Measurements from ENCODE around the gene DNAH10.
"Not testable (repeated sequence)": the region's sequence is repeated elsewhere in the genome, so short reads cannot be mapped to it uniquely, and the experiment has no call there.

The DNAH10 gene

DNA sequence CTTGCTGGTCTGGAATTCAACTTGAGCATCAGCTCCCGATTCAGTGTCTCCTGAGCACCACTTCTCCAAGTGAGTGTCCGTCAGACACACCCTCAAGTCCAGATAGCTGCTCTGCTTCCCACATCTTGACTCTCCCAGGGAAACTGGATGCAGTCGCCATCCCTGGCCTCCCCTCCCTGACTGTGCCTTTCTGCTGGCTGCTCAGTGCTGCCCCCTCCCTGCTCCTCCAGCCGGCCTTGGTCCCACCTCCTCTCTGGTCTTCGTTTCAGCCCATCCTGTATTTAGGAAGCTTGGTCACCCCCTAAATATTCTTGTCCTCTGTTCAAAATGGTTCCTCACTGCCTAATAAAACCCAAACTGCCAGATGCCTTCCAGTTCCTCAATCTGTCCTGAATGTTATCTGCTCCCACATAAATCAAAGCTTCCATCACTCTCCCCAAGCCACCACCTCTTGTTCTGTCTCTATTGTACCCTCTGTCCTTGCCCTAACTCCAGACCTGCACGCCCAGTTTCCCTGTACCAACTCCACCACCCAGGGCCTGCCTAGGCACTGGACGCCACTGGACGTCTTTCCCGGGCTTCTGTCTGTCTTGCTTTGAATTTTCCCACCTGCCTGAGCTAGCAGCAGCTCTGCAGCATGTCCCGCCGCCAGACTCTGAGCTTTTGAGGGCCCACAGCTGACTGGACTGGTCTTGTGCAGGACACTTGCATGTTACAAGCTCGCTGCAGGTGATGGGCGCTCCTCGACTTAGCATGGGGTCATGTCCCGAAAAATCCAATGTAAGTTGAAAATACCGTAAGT is 176.8 kb downstream of the DNAH10 start:
- no peak for DNase-seq

DNA sequence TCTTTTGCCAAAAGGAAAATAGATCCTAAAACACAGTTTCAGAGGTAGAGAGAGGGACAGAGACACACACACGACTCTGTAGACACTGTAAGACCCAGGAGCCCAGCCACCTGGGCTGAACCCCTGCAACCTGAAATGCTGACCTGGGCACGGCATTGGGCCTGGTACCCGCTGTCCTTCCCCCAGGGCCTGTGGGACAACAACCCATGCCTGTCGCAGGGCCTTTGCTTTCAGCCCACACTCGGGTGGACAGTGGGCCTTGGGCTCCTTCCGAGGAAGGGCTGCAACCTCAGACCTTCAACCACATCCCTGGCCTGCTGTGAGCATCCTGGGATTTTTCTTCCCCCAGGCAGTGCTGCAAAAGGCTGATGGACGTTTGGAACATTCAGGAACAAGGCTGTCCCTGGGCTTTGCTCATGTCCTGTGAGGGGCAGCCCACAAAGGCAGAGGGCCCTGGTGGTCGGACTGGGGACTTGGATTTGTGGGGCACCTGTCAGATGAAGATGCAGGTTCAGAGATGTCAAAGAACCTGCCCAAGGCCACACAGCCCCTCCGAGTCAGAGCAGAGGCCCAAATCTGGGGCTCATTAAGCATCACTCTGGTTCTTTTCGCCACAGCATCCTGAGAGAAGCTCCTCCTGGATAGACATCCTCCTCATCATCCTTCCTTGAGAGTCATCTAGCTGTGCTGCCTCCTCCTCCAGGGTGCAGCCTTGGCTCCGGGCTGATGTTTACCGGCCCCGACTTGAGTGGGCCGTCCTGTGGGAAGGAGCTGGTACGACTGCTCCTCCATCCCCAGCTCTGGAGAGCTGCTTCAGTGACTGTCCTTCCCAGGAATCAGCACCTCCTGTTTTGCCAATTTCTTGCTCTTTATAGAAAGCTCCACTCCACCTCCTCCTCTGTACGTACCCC is 177.9 kb downstream of the DNAH10 start:
- no peak for DNase-seq

DNA sequence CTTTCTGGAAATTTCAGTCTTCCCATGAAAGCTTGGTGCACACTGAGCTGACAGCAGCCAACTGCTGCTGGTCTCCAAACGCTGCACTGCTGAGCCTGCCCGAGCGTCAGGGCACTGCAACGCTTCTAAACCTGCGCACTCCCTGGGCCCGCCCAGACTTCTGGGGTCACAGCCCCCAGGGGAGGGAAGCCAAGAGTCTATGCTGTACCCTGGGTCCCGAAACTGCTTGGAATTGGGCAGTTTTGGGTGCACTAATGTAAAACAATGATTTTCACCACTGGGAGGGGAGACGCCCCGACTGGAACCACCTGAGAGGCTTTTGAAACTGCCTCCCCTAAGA is 178.5 kb downstream of the DNAH10 start:
- DNase-seq = no peak

DNA sequence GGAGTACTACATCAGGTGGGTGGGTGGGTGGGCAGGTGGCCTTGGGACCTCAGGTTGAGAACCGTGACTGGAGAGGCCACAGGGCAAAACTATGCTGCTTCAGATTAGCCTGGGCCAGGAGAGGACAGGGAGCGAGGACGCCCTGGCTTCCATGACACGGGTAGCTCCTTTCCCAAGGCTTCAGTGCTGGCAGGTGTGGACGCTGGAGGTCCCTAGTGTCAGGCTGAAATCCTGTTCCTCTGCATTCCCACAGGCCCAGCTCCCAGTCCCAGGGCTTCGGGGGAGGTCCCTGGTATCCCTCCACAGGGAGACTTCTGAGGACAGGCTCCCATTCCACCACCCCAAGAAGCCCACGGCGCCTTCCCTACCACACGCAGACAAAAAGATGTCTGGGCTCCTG is 178.9 kb downstream of the DNAH10 start:
- no peak for DNase-seq

DNA sequence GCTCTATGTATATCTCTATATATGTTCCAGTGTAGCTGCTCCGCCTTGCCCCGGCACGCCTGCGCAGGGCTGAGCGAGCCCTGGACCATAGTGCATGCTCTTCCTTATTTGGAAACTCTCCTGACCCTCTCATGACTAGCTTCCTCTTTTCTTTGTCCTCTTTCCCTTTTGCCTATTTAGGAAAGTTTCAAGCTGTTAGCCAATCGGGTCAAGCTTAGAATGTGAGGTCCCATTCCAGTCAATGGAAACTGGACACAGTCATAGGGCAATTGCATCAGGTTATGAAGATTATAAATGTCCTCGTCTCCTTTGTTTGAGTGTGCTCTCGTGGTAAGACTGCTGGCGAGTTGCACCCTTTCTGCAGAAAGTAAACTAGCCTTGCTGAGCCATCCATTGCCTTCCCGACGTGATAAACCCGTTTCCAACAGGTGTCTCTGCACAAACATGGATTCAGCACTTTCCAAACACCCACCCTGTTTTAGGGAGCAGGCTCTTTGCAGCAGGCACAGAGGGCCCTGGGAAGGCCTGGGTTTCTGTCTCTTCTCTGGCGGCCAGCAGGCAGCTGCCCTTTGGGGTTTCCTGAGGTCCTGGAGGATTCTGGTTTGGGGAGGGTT is 179.6 kb downstream of the DNAH10 start:
- DNase-seq = no peak

DNA sequence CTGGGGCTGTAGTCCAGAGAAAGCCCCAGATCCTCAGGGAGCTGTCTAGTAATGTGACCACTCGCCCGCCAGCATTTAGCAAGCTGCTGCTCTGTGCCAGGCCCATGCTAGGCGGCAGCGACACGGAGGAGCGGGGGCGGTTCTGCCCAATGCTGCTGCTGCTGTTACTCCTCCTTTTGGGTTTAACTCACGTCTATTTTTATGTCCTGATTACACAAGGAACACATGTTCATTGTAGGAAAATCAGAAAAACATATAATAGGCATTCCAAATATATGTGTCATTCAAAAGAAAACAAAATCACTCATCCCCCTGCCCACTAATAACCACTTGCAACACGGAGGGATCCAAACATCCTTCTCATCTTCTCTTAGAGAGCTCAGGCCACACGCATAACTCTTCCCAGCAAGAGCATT is 180.1 kb downstream of the DNAH10 start:
- no peak for DNase-seq

DNA sequence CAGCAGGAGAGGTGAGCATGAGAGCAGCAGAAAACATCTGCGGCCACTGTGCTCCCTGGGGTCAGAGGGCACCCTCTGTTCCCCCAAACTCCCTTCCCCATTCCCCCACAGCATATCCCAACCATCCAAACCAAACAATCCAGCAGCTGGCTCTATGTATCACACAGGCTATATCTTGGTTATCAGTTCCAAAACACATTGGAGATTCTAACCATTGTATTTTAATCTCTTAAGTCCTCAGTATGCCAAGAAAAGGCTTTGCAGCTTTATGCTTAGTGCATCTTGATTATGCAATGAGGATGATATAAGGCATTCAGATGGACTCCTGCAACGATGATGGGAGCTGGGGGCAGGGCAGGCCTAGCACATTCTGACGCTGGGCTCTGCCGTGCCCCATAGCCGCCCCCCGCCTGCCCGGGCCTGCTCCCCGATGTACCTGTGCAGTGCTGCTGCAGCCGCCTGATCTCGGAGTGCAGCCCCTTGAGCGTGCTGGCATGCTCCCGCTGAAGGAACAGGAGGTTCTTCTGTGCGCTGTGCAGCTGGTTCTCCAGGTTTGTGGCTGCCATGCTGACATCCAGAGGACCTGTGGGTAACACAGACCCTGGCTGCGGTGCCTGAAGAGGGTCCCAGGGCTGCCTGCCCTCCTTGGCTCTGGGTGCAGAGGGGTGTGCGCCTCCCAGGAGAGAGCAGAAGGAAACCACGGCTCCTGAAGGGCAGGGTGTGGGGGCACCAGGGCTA is 181.0 kb downstream of the DNAH10 start:
- DNase-seq = no peak

DNA sequence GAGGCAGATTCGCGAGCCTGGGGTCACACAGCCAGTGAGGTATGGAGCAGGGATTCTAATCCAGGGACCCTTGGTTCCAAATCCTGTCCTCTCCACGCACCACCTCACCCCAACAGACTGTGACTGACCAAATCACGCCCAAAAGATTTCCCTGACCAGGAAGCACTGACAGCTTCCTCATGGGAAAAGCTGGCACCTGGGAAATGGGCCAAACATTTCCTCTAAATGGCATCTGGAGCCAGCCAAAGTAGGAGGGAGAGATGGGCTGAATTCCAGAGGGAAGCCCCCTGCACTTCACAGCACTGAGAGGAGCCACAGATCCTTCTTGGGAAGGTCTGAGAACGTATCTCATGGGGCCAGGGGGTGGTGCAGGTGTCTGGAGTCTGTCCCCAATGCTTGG is 181.7 kb downstream of the DNAH10 start:
- no peak for DNase-seq

DNA sequence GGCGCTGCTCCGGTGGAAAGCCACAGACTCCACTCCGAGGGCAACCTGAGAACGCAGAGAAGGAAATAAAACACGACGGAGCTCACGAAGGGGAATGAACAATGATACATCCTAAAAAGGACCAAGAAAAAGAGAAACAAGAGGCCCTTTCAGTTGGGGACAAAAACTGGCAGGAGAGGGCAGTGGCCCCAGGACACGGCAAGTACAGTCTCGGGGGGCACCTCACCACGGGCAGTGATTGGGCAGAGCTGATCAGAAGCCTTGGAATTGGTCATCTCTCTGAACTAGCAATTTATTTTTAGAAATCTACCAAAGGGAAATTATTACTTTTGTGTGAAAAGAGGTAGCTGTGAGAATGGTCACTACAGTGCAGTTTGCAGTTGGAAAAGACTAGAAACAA is 182.6 kb downstream of the DNAH10 start:
- no peak for DNase-seq

DNA sequence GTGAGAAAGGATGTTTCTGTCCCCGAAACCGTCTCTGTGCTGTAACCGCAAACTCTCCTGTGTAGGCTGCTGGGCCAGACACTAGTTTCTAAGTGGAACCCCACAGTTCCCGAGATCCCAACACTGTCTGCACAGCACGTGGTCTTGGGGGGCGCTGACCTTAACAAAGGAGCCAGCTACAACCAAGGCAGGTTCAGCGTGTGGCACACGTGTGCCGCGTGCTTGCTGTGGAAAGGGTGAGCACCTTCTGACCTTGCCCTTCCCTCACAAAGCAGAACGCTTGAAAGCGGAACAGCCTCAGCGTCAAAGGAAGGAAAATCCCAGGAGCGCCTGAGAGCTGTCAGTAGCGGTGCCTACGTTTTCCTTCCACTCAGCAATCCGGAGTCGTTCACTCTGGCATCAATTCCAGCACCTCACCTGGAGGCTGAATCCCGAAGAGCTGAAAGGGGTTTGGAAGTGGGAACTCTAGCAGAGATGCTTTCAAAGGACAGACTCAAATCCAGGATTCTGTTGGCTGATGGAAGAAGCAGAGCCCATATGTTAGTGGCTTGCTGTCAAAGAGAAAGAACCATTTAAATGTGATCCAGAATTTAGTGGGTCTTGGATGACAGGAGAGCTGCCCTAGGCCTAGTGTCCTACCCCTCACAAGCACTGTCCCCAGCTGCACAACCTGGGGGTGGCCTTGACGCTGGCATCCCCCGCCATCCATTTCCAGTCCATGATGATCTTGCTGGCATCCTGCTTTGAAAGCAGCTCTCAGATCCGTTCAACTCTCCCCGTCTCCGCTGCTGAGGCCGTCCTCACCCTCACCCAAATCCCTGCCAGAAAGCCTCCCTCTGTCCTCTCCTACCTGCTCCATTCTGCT is 183.4 kb downstream of the DNAH10 start:
- DNase-seq = no peak

DNA sequence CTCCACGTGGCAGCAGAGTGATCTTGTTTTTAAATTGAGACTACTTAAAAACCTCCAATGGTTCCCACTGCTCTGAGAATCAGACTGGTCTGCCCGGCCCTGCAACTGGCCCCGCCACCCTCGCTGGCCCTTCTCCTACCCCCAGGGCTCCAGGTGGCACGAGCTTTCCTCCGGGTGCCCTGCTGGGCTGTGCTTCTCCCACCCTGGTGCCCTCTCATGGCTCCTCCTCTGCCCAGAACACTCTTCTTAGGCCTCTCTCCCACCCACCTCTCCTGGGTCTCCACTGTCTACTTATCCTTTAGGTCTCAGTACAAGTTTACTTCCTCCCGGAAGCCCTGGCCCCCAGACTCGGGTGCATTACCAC is 184.0 kb downstream of the DNAH10 start:
- DNase-seq = no peak

DNA sequence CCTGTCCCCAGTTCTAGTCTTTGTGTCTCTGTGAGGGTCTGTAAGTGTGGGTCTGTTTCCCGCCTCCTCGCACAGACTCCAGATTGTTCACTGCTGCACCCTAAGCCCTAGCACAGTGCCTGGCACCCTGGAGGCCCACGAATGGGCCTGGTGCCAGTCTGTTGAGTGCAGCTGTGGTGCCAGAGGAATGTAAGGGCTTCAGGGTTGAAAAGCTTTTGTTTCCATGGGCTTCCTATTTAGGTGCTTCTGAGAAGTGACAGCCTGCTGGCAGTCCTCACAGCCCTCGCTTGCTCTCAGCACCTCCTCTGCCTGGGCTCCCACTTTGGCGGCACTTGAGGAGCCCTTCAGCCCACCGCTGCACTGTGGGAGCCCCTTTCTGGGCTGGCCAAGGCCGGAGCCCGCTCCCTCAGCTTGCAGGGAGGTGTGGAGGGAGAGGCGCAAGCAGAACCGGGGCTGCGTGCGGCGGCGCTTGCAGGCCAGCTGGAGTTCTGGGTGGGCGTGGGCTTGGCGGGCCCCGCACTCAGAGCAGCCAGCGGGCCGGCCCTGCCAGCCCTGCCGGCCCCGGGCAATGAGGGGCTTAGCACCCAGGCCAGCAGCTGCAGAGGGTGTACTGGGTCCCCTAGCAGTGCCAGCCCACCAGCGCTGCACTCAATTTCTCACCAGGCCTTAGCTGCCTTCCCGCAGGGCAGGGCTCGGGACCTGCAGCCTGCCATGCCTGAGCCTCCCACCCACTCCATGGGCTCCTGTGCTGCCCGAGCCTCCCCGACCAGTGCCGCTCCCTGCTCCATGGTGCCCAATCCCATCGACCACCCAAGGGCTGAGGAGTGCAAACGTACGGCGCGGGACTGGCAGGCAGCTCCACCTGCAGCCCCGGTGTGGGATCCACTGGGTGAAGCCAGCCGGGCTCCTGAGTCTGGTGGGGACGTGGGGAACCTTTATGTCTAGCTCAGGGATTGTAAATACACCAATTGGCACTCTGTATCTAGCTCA is 184.7 kb downstream of the DNAH10 start:
- not testable (repeated sequence) for DNase-seq

DNA sequence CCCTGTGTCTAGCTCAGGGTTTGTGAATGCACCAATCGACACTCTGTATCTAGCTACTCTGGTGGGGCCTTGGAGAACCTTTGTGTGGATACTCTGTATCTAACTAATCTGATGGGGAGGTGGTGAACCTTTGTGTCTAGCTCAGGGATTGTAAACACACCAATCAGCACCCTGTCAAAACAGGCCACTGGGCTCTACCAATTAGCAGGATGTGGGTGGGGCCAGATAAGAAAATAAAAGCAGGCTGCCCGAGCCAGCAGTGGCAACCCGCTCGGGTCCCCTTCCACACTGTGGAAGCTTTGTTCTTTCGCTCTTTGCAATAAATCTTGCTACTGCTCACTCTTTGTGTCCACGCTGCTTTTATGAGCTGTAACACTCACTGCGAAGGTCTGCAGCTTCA is 185.4 kb downstream of the DNAH10 start:
- not testable (repeated sequence) for DNase-seq

DNA sequence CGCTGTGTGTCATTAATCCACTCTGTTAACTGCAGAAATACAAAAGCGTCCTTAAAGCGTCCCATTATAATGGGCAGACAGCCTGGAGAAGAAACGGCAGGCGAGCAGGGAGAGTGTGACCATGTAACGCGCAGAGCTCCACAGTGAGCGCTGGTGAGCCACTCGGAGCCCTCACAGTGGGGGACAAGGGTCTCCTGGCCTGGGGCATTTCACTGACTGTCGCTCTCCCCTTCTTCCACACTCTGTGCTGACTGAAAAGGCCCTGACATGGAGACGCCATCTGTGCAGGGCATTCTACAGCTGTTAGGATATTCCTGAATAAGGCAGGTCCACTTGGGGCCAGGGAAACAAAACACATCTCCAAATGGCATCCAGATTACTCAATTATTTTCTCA is 186.3 kb downstream of the DNAH10 start:
- no peak for DNase-seq

DNA sequence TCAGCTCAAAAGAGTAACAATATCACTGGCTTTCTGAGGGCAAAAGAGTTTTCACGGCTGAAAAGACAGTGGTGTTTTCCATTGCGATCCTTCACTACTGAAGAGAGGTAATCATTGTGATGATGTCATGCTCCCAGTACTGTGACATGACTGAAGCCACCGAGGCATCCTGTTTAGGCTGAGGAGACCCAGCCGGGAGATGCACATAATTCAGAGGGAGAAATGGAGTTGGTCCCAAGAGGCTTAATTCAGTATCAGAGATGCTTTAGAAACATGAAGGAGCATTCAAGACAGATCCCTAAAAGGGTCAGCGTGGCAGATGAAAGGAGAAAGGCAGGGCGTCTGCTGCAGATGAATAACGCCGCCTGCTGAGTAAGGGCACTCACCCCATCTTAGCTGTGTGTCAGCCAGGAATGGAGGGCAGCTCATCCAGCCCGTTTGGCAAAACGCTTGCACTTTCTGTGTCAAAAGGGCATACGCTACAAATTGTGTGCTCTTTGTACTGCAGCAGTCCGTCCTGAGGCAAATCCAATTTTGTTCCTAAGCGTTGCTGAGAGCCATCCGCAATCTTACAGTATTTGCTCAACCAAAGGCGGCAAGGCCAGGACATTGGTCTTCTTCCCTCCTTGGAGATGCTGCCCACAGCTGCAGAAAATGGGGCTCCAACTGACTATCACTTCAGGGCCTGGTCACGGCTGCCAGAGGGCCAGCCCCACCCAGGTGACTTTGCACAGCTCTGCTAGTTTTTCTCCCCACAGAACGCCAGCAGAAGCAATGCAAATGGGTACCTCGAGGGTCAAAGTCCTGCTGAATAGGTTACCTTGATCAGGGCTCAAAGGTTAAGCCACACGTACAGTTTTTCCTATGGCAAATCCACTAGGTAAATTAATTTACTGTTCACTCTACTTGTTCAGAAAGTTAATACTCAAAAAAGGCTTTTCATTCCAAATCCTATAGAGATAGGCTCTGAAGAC is 187.0 kb downstream of the DNAH10 start:
- no peak for DNase-seq

DNA sequence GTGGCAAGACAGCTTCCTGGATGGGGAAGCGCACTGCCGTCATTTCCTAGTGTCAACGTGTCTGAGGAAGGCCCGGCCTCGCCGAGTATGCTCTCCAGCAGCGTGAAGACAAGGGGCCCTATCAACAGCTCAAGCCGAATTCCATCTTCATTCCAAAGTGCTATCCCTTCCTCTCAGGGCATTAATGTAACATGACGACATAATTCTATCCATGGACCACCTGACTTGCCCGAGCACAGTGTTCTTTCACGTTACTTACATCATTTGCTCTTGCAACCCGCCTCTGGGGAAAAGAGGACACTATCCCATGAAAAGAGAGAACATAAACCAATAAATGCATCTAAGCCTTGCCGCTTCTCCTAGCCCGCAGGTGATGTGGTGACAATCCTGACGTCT is 187.7 kb downstream of the DNAH10 start:
- DNase-seq = no peak

DNA sequence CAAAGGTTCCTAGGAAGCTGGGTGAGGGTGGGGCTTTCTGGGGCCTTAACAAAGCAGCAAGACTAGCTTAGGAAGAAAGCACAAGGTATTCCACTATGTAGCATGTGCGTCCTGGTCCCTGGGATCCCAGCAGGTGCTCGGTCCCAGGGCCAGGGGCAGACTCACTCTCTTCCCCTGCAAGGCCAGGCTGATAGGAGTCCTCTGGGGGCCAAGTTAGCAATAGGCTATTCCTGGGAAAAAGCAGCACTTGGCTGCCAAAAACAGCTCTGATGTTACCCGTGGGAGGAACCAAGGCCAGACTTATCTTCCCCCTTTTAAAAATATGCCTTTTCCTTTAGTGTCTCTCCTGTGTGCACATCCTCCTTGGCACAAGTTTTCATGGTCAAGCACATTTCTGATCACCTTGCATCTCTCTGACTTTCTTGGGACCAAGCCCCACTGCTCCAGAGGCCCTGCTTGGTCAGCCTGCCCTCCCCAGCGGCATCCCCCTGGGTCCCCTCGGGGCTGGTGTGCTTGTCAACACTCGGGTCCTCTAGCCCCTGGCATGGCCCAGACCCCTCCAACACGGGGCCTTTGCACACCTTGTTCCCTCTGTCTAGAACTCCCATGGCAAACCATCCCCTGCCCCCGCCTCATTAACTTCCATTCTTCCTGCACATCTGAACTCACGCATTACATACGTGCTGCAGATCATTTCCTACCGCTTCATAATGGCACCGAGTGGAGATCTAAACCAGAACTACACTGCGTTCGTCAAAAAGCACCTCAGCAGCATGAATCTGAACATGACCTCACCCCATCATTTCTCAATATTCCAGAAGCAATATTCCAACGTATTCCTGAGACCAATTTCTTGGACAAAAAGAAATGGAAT is 188.6 kb downstream of the DNAH10 start:
- no peak for DNase-seq

DNA sequence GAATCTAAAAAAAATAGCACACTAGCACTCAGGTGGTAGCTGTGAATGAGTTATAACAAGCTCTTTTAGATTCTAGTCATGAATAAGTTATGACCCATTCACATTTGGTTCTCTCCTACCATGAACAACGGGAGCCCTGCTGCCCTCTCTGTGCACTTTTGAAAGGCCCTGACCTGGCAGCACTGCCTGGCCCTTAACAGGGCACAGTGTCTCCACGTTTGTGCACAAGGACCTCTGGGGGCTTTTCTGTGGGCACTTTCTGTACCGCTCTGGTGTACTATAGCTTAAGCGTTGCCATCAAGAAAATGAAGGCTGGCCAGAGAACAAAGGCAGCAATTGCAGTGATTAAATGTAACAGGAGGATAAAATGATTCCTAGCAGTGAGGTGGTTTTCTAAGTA is 189.4 kb downstream of the DNAH10 start:
- no peak for DNase-seq

DNA sequence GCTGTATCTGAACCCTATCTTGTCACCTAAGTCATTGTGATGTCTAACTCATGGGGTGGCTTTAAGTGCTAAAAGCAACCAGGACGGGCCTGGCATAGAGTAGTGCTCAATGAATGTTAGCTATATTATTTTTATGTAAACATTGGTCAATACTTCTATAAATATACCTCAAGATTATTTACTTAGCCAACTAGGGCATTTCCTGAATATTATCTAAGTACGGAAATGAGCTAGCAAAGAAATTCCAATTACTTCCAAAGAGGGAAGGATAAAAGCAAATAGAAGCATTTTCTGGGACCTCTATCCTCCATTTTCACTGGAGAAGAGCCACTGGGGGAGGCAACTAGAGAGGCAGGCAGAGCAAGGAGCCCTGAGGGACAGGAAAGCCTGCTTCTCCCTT is 189.9 kb downstream of the DNAH10 start:
- no peak for DNase-seq
